Astrocyte of the hippocampus (primary cell): ENCODE results near the gene IDH3B.
"Not testable (repeated sequence)": the region's sequence is repeated elsewhere in the genome, so short reads cannot be mapped to it uniquely, and the experiment has no call there.

Experiments used
- DNase-seq: peaks from one replicate; pipeline ENCODE4 v3.0.0; 2011; ENCODE audit warnings: low read depth, low spot score

Gene IDH3B

DNA sequence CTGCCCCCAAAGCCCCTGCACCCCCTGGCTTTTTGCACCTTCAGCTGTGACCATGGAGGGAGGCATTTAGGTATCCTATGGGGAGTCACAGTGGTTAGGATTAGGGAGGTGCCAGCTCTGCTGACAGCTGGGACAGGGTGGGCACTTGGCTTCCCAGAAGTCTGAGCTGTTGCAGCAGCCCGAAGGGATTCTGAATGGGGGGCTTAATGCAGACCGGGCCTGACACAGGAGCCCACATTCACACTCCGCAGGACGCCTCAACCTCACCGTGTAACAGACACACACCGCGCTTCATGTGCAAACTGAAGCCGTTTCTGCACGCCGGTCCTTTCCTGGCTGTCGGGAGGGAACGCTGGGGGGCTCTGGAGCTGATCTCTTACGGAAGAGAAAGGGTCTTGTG is 30.5 kb upstream of the IDH3B start:
- no peak for DNase-seq

GRCh38 chr20:2694008-2694471 is 30.0 kb upstream of the IDH3B start:
- peak; percentile 13 for DNase-seq

DNA sequence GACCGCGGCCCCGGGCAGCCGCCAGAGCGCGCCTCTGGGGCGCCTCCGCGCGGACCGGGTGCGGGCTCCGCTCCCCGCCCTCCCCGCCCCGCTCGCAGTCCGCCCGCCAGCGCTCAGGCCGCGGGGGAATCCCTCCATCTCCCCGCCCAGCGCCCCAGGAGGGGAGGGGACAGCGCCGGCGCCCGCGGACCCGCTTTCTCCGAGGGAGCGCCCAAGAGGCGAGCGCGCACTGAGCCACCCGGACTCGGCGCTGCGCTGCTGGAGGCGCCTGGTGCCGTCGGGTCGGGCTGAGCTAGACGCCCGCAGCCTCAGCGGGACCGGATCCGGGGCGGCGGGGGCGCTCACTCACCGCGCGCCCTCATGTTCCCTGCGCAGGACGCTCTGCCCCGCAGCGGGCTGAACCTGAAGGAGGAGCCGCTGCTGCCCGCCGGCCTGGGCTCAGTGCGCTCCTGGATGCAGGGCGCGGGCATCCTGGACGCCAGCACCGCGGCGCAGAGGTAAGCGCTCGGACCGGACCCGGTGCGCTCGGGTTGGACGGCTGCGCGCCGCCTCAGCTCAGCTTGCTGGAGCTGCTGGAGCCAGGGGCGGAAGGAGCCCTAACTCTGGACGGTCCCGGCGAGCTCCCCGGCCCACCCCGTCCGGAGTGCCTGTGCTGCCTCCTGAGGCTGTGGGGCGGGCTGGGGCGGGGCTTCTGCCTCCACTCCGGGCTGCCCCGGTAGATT is 29.4 kb upstream of the IDH3B start:
- peak; percentile 57 for DNase-seq

- peak; percentile 41 for DNase-seq
These were observed 28.9 kb upstream of the IDH3B start for GRCh38 chr20:2692886-2693285.

DNA sequence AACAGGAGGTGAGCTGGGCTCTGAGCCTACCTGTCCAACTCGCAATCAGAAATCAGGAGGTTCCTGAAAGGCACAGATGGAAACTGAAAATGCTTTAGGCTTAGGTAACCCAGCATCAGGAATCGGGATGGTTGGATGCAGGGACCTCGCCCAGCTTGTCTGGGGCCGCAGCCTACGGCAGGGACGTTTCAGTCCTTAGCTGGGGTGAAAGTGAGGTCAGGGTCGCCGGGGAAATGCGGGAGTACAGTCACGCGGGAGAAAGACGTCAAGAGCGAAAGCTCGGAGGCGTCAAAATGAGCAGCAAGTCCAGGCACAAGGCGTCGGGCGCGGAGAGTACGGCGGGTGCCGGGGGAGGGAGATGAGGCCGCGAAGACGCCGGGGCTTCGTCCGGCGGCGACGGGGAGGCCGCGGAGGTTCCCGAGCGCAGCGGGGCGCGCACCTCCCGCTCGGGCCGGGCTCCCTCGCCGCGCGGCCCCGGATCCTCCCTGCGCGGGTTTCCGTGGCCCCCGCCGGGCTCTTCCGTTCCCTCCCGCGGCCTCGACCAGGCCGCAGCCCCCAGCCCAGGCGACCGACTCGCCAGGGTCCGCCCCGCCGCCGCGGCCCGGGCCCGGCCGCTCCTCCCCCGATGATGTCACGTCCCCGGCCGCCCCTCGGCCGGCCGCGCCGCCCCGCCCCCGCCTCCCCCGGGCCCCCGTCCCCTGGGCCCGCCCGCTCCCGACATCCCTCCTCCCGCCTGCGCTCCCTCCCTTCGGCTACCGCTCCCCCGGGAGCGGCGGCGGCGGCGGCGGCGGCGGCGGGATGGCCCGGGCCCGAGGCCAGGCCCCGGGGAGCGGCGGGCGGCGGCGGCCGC is 28.2 kb upstream of the IDH3B start, which contains the start of gene EBF4:
Gene EBF4 (plus strand): TSS at position 745 of the 850 bp plus-strand sequence. CDS start 866 bp downstream, outside the sequence.
- DNase-seq, result peak; percentile 74

GRCh38 chr20:2691663-2692035 is 27.6 kb upstream of the IDH3B start:
- no peak for DNase-seq

GRCh38 chr20:2691127-2691526 is 27.1 kb upstream of the IDH3B start:
- no peak for DNase-seq

- DNase-seq, result no peak
These were observed 26.7 kb upstream of the IDH3B start for GRCh38 chr20:2690718-2691117.

GRCh38 chr20:2690213-2690612 is 26.2 kb upstream of the IDH3B start:
- DNase-seq, result no peak

- peak; percentile 69 for DNase-seq
These were observed 24.1 kb upstream of the IDH3B start for GRCh38 chr20:2688041-2688591.

- DNase-seq, result no peak
These were observed 23.5 kb upstream of the IDH3B start for GRCh38 chr20:2687514-2687913.

DNA sequence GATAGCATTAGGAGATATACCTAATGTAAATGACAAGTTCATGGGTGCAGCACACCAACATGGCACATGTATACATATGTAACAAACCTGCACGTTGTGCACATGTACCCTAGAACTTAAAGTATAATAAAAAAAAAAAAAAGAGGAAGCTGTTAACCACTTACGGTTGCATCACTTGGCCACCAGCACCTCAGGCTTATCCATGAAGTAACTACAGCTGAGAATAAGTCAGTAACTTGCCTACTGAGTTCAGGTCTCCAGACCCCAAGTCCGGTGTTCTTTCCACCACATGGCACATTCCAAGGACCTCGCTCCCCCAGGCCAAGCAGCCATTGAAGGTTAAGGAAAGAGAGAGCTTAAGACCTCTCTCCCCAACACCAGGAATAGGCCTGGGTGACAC is 20.8 kb upstream of the IDH3B start:
- DNase-seq, result not testable (repeated sequence)

DNA sequence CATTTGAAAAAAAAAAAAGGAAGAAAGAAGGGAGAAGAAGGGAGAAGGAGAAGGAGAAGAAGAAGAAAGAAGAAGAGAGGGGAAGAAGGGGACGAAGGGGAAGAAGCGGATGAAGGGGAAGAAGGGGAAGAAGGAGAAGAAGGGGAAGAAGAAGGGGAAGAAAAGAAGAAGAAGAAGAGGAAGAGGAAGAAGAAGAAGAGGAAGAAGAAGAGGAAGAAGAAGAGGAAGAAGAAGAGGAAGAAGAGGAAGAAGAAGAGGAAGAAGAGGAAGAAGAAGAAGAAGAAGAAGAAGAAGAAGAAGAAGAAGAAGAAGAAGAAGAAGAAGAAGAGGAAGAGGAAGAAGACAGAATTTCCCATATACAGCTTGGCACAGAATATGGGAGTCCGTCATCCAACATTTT is 18.0 kb upstream of the IDH3B start:
- DNase-seq, result not testable (repeated sequence)

DNA sequence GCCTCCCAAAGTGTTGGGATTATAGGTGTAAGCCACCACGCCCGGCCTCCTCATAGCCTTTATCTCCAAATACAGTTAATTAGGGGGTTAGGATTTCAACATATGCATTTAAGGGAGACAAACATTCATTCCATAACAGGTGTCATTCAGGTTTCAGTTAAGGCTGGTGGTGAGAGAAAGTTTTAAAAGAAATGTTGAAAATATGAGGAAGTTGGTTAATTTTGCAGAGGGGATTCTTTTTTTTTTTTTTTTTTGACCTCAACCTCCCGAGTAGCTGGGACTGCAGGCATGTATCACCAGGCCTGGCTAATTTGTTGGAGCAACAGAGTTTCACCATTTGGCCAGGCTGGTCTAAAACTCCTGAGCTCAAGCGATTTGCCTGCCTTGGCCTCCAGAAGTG is 16.0 kb upstream of the IDH3B start:
- DNase-seq, result no peak

- DNase-seq, result no peak
These were observed 9.4 kb upstream of the IDH3B start for GRCh38 chr20:2673453-2673852.

DNA sequence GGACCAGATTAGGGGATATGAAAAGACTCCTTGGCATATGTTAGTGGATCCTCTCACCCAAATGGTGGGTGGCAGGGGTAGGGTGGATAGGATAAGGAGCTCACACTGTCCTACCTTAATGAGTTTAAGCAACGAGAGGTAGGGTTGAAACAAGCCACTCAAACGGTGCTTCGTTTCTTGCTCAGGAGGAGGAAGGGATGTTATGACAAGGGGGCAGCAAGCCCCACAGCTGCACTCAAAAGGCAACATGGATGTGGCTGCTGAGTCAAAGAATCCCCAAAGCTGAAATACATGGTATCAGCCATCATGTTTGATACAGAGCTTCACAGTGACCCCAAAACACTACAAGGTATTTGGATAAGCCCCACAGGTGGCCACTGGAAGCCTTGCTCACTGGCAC is 8.4 kb upstream of the IDH3B start:
- DNase-seq, result no peak

GRCh38 chr20:2671977-2672376 is 8.0 kb upstream of the IDH3B start:
- DNase-seq, result no peak

DNA sequence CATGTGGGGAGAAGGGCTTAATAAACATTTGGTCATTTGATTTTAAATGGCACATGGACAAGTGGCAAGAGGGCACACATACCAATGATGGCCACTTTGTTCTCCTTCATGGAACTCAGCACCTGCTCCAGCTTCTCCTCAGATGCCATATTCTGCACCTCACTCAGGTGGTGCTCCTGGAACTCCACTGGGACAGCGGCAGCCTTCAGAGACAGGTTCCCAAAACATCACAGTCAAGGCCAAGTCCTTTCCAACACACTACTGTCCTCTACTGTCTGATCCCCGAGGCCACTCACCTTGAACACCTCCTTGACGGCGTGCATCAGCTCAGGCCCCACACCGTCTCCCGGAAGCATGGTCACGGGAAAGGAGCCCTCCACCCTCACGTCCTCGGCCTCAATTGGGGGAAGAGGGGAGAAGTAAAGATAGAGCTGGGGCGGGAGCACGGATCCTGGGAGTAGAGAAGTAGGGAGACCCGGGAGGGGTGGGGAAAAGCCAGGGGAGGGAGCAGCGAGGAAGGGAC is 591 bp downstream of the IDH3B start:
- no peak for DNase-seq

GRCh38 chr20:2659547-2659946 is 4.5 kb downstream of the IDH3B start:
- DNase-seq, result no peak

GRCh38 chr20:2658414-2659354 is 5.3 kb downstream of the IDH3B start:
- DNase-seq, result no peak

- no peak for DNase-seq
These were observed 6.3 kb downstream of the IDH3B start for GRCh38 chr20:2657674-2658073.
